Thymus (tissue), 11 donors: ENCODE data around the gene TMEM181. TPM values are rescaled to one million over a fixed set of nuclear protein-coding genes. Genes with fewer than 3 reads are reported as not detected.

Experiments used
- DNase-seq, 9 donors: peaks; one replicate each; pipeline ENCODE4 v3.0.0-alpha.2; 2013; ENCODE audit warnings: low spot score in 9 of 9, low read depth in 6 of 9, missing footprints in 1 of 9
- H3K27ac ChIP-seq, 2 donors: one replicate each; pipeline ENCODE4 v1.5.1; 2013; ENCODE audit warnings: control low read depth in 1 of 2, low read depth in 1 of 2, low read length in 1 of 2, mild to moderate bottlenecking in 1 of 2, moderate library complexity in 1 of 2
- H3K27me3 ChIP-seq, 2 donors: one replicate each; pipeline ENCODE4 v1.5.1; 2013; ENCODE audit warnings: low read length in 1 of 2; ENCODE audit not compliant: control insufficient read depth in 2 of 2, insufficient read depth in 1 of 2
- H3K36me3 ChIP-seq, 2 donors: one replicate each; pipeline ENCODE4 v1.5.1; 2013; ENCODE audit warnings: low read length in 1 of 2, mild to moderate bottlenecking in 1 of 2, moderate library complexity in 1 of 2; ENCODE audit not compliant: control insufficient read depth in 2 of 2, insufficient read depth in 2 of 2
- H3K4me1 ChIP-seq, 2 donors: one replicate each; pipeline ENCODE4 v1.5.1; 2013; ENCODE audit warnings: low read length in 2 of 2; ENCODE audit not compliant: control insufficient read depth in 2 of 2, insufficient read depth in 2 of 2
- H3K4me3 ChIP-seq, 2 donors: one replicate each; pipeline ENCODE4 v1.5.1; 2013; ENCODE audit warnings: low read length in 2 of 2, control low read depth in 1 of 2, mild to moderate bottlenecking in 1 of 2
- H3K9me3 ChIP-seq, 2 donors: one replicate each; pipeline ENCODE4 v1.5.1; 2013; ENCODE audit warnings: low read length in 1 of 2, mild to moderate bottlenecking in 1 of 2; ENCODE audit not compliant: control insufficient read depth in 2 of 2, insufficient read depth in 1 of 2
- WGBS: extraction: QIAGEN DNeasy Blood & Tissue Kit; methylation state at CpG from one replicate; pipeline ENCODE4 v1.1.7; 2013; 5-methylcytosine and 5-hydroxymethylcytosine counted together
- polyA plus RNA-seq: library from polyadenylated mRNA; stranded (reverse); fragments of 200-250 nt; gene quantifications from one replicate; pipeline ENCODE4 v1.2.3, GENCODE V29; 2013
- total RNA-seq: library from RNA; stranded (reverse); fragments of 120-200 nt; gene quantifications from one replicate; pipeline ENCODE4 v1.2.4, GENCODE V29; 2013
- donor health status: healthy.

The TMEM181 gene
- total and polyA plus RNA-seq, 2 donors = 8.6 to 21.0 TPM

GRCh38 chr6:158531970-158532369, 27.9 kb upstream of the TMEM181 start:
- DNase-seq = no peak
- Histone ChIP-seq H3K36me3 (no peaks in the 10 kb centered on the region), H3K27me3 (peaks cover 17 to 27% of the 10 kb centered on the region in 2 donors), H3K9me3 (no peaks in the 10 kb centered on the region), H3K4me1 (peaks cover 2 to 7% of the 10 kb centered on the region in 2 donors), H3K4me3 (no peak overlapping the region), H3K27ac (no peak overlapping the region)
- WGBS = 100% methylated on average over 2 of the region's 2 CpGs

GRCh38 chr6:158536084-158536890, 23.6 kb upstream of the TMEM181 start:
- Histone ChIP-seq H3K27ac (no peak overlapping the region), H3K4me1 (peaks cover 5 to 11% of the 10 kb centered on the region in 2 donors), H3K4me3 (peak overlapping the region; percentile 29 to 36), H3K36me3 (no peaks in the 10 kb centered on the region), H3K9me3 (peaks cover 0 to under 1% of the 10 kb centered on the region in 2 donors), H3K27me3 (peaks cover 44 to 69% of the 10 kb centered on the region in 2 donors)
- peak in 5 of 9 donors; percentile 68 to 85 (median 72) for DNase-seq
- 1% methylated on average over 75 of the region's 75 CpGs for WGBS

GRCh38 chr6:158536891-158537798, 22.7 kb upstream of the TMEM181 start:
- peak overlapping the region in 1 of 2 donors; percentile 29 for H3K4me3 ChIP-seq
- H3K27ac ChIP-seq = no peak overlapping the region
- no peak for DNase-seq
- H3K27me3 ChIP-seq = peaks cover 44 to 71% of the 10 kb centered on the region in 2 donors
- H3K36me3 ChIP-seq = no peaks in the 10 kb centered on the region
- H3K9me3 ChIP-seq = peaks cover 0 to 3% of the 10 kb centered on the region in 2 donors
- 4% methylated on average over 94 of the region's 94 CpGs for WGBS
- H3K4me1 ChIP-seq = peaks cover 5 to 11% of the 10 kb centered on the region in 2 donors

- no peak overlapping the region for H3K27ac ChIP-seq
- no peak for DNase-seq
- H3K4me3 ChIP-seq = no peak overlapping the region
- 62% methylated on average over 2 of the region's 2 CpGs for WGBS
- peaks cover 44 to 71% of the 10 kb centered on the region in 2 donors for H3K27me3 ChIP-seq
- H3K9me3 ChIP-seq = peaks cover 0 to 3% of the 10 kb centered on the region in 2 donors
- no peaks in the 10 kb centered on the region for H3K36me3 ChIP-seq
- peaks cover 5 to 11% of the 10 kb centered on the region in 2 donors for H3K4me1 ChIP-seq
These were observed 21.1 kb upstream of the TMEM181 start for GRCh38 chr6:158538741-158539140.

GRCh38 chr6:158539413-158539812, 20.5 kb upstream of the TMEM181 start:
- Histone ChIP-seq H3K27me3 (peaks cover 44 to 68% of the 10 kb centered on the region in 2 donors), H3K27ac (no peak overlapping the region), H3K9me3 (peaks cover 0 to 3% of the 10 kb centered on the region in 2 donors), H3K4me1 (peaks cover 5 to 11% of the 10 kb centered on the region in 2 donors), H3K4me3 (no peak overlapping the region), H3K36me3 (no peaks in the 10 kb centered on the region)
- WGBS = 76% methylated on average over 7 of the region's 7 CpGs
- no peak for DNase-seq

- Histone ChIP-seq H3K9me3 (peaks cover 0 to 3% of the 10 kb centered on the region in 2 donors), H3K36me3 (no peaks in the 10 kb centered on the region), H3K4me3 (no peak overlapping the region), H3K4me1 (peaks cover 5 to 11% of the 10 kb centered on the region in 2 donors), H3K27ac (no peak overlapping the region), H3K27me3 (peaks cover 44 to 64% of the 10 kb centered on the region in 2 donors)
- WGBS = 97% methylated on average over 6 of the region's 6 CpGs
- no peak for DNase-seq
These were observed 20.0 kb upstream of the TMEM181 start for GRCh38 chr6:158539881-158540280.

- Histone ChIP-seq H3K4me1 (no peaks in the 10 kb centered on the region), H3K9me3 (peaks cover 0 to 3% of the 10 kb centered on the region in 2 donors), H3K36me3 (no peaks in the 10 kb centered on the region), H3K4me3 (no peak overlapping the region), H3K27me3 (peaks cover 12 to 32% of the 10 kb centered on the region in 2 donors), H3K27ac (no peak overlapping the region)
- no peak for DNase-seq
- WGBS = 96% methylated on average over 12 of the region's 12 CpGs
These were observed 16.2 kb upstream of the TMEM181 start for GRCh38 chr6:158543606-158544185.

GRCh38 chr6:158544428-158544827, 15.5 kb upstream of the TMEM181 start:
- Histone ChIP-seq H3K4me3 (no peak overlapping the region), H3K27ac (no peak overlapping the region), H3K9me3 (peaks cover 0 to 3% of the 10 kb centered on the region in 2 donors), H3K4me1 (no peaks in the 10 kb centered on the region), H3K36me3 (no peaks in the 10 kb centered on the region), H3K27me3 (peaks cover 5 to 25% of the 10 kb centered on the region in 2 donors)
- 91% methylated on average over 12 of the region's 12 CpGs for WGBS
- DNase-seq = no peak
